Subcutaneous adipose tissue (tissue), 4 donors: ENCODE data around the gene PATE2. TPM values are rescaled to one million over a fixed set of nuclear protein-coding genes. Genes with fewer than 3 reads are reported as not detected.

Experiments used
- CTCF ChIP-seq: fragments of 450-650 bp; IDR thresholded peaks from one replicate; pipeline ENCODE4 v1.5.1; 2016; ENCODE audit warnings: low read depth, mild to moderate bottlenecking, control low read depth, antibody characterized with exemption, moderate library complexity
- total RNA-seq, 4 donors: library from RNA; depleted of rRNA; stranded (reverse); fragments of >200 nt; gene quantifications; one replicate each; pipeline ENCODE4 v1.1.0, GENCODE V29; 2016

PATE2 gene
- not detected for total RNA-seq

- no peak for TF ChIP-seq CTCF
Measured at GRCh38 chr11:125778728-125779127, at the start of gene PATE2. Gene PATE2, minus strand, starts transcription at chr11:125778828. Its CDS starts 55 bp downstream, at chr11:125778773.

GRCh38 chr11:125807909-125808308 lies 29.3 kb upstream of the PATE2 start:
- no peak for TF ChIP-seq CTCF

GRCh38 chr11:125802387-125802786 lies 23.8 kb upstream of the PATE2 start:
- no peak for TF ChIP-seq CTCF

- TF ChIP-seq CTCF = no peak
Measured at GRCh38 chr11:125799808-125800207, 21.2 kb upstream of the PATE2 start.

- TF ChIP-seq CTCF = no peak
Measured at GRCh38 chr11:125797641-125798040, 19.0 kb upstream of the PATE2 start.

- no peak for TF ChIP-seq CTCF
Measured at GRCh38 chr11:125790825-125791224, 12.2 kb upstream of the PATE2 start.

GRCh38 chr11:125787827-125788226 lies 9.2 kb upstream of the PATE2 start, which contains the start of gene PATE3:
Gene PATE3, plus strand, starts transcription at chr11:125788127. Its CDS starts 25 bp downstream, at chr11:125788152.
- no peak for TF ChIP-seq CTCF
